K562 (cell line): ENCODE measurements around the gene CYSTM1.

Experiments
- EP300 ChIP-seq: IDR thresholded peaks from 2 replicates; pipeline ENCODE4 v1.6.1; 2012; ENCODE audit warnings: low read length, improper control_type of control experiment
- EP400 ChIP-seq: fragments of 450-650 bp; IDR thresholded peaks from 2 replicates; pipeline ENCODE4 v1.6.1; 2017; ENCODE audit warnings: antibody characterized with exemption, mild to moderate bottlenecking, moderate library complexity
- HMG20A ChIP-seq: fragments of 450-650 bp; formaldehyde crosslinking; conservative IDR thresholded peaks from 2 replicates; pipeline ENCODE4 v1.4.0; 2020; ENCODE audit warnings: mild to moderate bottlenecking, mixed read lengths
- KDM1A ChIP-seq, 2 experiments: fragments of 450-650 bp; IDR thresholded peaks; 2 replicates each; pipeline ENCODE4 v1.6.1; 2016; ENCODE audit warnings: mild to moderate bottlenecking in 2 of 2
- MAFG ChIP-seq: fragments of 450-650 bp; conservative IDR thresholded peaks from 2 replicates; pipeline ENCODE4 v1.6.1; 2016; ENCODE audit warnings: missing genetic modification characterization, missing compliant biosample characterization
- POLR2A ChIP-seq: fragments of 450-650 bp; conservative IDR thresholded peaks from 2 replicates; pipeline ENCODE4 v1.6.1; 2016
- ZFP36 ChIP-seq: fragments of 150-350 bp; IDR thresholded peaks from 2 replicates; pipeline ENCODE4 v1.6.1; 2018; ENCODE audit warnings: low read length, low read depth; ENCODE audit not compliant: partially characterized antibody
- TF ChIP-seq, protein P1 (sequence below): fragments of 250-450 bp; sonication (Bioruptor Pico); IDR thresholded peaks from 2 replicates; pipeline ENCODE4 v1.9.0; 2021; ENCODE audit warnings: mild to moderate bottlenecking, inconsistent platforms

DNA sequence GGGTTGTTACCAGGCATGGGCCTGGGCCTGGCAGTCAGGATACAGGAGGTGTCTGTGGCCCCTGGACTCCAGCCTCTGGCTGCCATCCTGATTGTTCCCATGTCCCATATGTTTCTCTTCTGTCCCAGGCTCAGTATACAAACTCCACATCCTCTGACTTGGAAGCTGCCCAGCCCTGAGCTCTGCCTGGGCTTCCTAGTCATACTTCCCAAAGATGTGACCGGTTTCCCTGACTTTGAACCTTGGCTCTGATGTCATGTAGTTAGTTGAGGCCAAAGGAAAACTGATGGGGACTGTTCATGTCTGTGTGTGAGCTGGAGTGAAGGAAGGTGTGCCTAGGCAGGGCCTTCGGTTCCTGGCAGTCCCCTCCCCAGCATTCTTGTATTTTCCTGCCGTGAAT lies 50.4 kb downstream of the CYSTM1 start:
- no peak for TF ChIP-seq HMG20A
- TF ChIP-seq POLR2A, result no peak
- no peak for TF ChIP-seq EP300
- TF ChIP-seq, protein P1, sequence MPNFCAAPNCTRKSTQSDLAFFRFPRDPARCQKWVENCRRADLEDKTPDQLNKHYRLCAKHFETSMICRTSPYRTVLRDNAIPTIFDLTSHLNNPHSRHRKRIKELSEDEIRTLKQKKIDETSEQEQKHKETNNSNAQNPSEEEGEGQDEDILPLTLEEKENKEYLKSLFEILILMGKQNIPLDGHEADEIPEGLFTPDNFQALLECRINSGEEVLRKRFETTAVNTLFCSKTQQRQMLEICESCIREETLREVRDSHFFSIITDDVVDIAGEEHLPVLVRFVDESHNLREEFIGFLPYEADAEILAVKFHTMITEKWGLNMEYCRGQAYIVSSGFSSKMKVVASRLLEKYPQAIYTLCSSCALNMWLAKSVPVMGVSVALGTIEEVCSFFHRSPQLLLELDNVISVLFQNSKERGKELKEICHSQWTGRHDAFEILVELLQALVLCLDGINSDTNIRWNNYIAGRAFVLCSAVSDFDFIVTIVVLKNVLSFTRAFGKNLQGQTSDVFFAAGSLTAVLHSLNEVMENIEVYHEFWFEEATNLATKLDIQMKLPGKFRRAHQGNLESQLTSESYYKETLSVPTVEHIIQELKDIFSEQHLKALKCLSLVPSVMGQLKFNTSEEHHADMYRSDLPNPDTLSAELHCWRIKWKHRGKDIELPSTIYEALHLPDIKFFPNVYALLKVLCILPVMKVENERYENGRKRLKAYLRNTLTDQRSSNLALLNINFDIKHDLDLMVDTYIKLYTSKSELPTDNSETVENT (CRISPR knock-in tag), result no peak
- TF ChIP-seq ZFP36, result no peak
- no peak for TF ChIP-seq EP400
- no peak for TF ChIP-seq MAFG (tag)
- no peak for TF ChIP-seq KDM1A (IDR thresholded peaks at IDR 0.05)
